Fibroblast of lung (primary cell): ENCODE data around the gene SIX5.

Experiments used
- EZH2 ChIP-seq: IDR thresholded peaks from 2 replicates; pipeline ENCODE4 v1.5.1; 2012; ENCODE audit warnings: low read length, control low read depth, mild to moderate bottlenecking; ENCODE audit errors: missing control alignments
- TF ChIP-seq, protein P1 (sequence below), 2 donors: IDR thresholded peaks in 1 of 2; conservative IDR thresholded peaks in 1 of 2; 1 replicate in 1 of 2; 2 replicates in 1 of 2; pipeline ENCODE4 v1.5.1; 2011 to 2012; ENCODE audit warnings: low read length in 2 of 2, control low read depth in 1 of 2, inconsistent platforms in 1 of 2, low read depth in 1 of 2, mild to moderate bottlenecking in 1 of 2

DNA sequence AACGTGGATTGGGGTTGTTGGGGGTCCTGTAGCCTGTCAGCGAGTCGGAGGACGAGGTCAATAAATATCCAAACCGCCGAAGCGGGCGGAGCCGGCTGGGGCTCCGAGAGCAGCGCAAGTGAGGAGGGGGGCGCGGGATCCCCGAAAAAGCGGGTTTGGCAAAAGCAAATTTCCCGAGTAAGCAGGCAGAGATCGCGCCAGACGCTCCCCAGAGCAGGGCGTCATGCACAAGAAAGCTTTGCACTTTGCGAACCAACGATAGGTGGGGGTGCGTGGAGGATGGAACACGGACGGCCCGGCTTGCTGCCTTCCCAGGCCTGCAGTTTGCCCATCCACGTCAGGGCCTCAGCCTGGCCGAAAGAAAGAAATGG, 754 bp upstream of the SIX5 start:
- no peak for TF ChIP-seq EZH2
- TF ChIP-seq, protein P1, sequence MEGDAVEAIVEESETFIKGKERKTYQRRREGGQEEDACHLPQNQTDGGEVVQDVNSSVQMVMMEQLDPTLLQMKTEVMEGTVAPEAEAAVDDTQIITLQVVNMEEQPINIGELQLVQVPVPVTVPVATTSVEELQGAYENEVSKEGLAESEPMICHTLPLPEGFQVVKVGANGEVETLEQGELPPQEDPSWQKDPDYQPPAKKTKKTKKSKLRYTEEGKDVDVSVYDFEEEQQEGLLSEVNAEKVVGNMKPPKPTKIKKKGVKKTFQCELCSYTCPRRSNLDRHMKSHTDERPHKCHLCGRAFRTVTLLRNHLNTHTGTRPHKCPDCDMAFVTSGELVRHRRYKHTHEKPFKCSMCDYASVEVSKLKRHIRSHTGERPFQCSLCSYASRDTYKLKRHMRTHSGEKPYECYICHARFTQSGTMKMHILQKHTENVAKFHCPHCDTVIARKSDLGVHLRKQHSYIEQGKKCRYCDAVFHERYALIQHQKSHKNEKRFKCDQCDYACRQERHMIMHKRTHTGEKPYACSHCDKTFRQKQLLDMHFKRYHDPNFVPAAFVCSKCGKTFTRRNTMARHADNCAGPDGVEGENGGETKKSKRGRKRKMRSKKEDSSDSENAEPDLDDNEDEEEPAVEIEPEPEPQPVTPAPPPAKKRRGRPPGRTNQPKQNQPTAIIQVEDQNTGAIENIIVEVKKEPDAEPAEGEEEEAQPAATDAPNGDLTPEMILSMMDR (conservative IDR thresholded peaks at IDR 0.05 in 1 of 2, IDR thresholded peaks at IDR 0.05 in 1 of 2; ENCODE audit: low read depth in 1 of 2, low read length in 2 of 2): no peak
